ENCODE results near the gene FSTL5.

Gene FSTL5

DNA sequence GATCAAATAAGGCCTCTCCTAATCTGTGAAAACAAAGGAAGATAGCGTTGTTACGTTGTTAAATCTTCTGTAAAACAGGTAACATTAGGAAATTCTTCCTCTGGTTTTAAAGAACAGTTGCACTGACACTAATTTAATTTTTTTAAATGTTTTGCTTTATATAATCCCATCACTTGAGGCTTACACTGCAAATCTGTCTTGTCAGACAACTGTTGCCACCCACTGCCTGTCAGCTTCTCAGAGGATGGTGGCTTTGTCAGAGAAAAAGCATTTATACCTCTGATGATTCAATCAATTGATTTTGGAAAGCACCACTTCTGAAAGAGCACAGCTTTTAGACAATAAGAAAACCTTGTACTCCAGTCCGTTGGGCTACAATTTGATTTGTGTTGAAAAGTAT lies 799.1 kb downstream of the FSTL5 start:
- no peak for TF ChIP-seq ZNF565 (CRISPR knock-in tag; conservative IDR thresholded peaks at IDR 0.05; ENCODE audit: low read depth)
- ATAC-seq = no peak

DNA sequence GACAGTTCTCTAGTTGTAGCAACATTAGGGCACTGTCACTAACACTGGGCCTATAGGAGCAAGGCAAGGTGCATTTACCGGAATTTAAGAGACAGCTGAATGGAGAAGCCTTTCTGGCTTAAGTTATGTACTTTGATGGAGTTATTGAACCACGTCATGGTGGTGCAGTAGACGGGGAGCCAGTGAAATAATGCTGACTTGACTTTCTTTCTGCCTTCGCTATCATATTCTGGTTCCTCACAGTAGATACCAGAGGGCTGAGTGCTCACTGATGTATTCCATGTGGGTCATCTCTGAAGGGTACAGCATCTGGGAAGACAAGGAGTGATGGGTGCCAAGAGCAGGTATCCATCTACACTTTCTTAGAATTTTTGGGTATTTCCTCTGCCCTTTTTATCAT lies 802.8 kb downstream of the FSTL5 start:
- no peak for ATAC-seq
- TF ChIP-seq CSDC2 (CRISPR knock-in tag; IDR thresholded peaks at IDR 0.05) (no peak), ZFP3 (CRISPR knock-in tag; IDR thresholded peaks at IDR 0.05) (no peak), ARNTL (CRISPR knock-in tag; IDR thresholded peaks at IDR 0.05; ENCODE audit: borderline replicate concordance, low read depth) (no peak), PPARA (CRISPR knock-in tag; IDR thresholded peaks at IDR 0.05; ENCODE audit: borderline replicate concordance) (no peak), ZNF565 (CRISPR knock-in tag; conservative IDR thresholded peaks at IDR 0.05; ENCODE audit: low read depth) (no peak), TCF4 (CRISPR knock-in tag; IDR thresholded peaks at IDR 0.05; ENCODE audit: borderline replicate concordance) (no peak), OSR1 (CRISPR knock-in tag; IDR thresholded peaks at IDR 0.05) (no peak), ZNF70 (CRISPR knock-in tag; IDR thresholded peaks at IDR 0.05) (no peak), ZNF8 (CRISPR knock-in tag; IDR thresholded peaks at IDR 0.05) (no peak), BACH2 (CRISPR knock-in tag; IDR thresholded peaks at IDR 0.05; ENCODE audit: borderline replicate concordance) (no peak), TOX (CRISPR knock-in tag; IDR thresholded peaks at IDR 0.05; ENCODE audit: borderline replicate concordance) (no peak), ESRRG (CRISPR knock-in tag; IDR thresholded peaks at IDR 0.05) (no peak), ZC3H10 (CRISPR knock-in tag; IDR thresholded peaks at IDR 0.05) (no peak), GLIS3 (CRISPR knock-in tag; IDR thresholded peaks at IDR 0.05) (no peak), SNAI2 (CRISPR knock-in tag; IDR thresholded peaks at IDR 0.05) (no peak)
- TF ChIP-seq, protein P1, sequence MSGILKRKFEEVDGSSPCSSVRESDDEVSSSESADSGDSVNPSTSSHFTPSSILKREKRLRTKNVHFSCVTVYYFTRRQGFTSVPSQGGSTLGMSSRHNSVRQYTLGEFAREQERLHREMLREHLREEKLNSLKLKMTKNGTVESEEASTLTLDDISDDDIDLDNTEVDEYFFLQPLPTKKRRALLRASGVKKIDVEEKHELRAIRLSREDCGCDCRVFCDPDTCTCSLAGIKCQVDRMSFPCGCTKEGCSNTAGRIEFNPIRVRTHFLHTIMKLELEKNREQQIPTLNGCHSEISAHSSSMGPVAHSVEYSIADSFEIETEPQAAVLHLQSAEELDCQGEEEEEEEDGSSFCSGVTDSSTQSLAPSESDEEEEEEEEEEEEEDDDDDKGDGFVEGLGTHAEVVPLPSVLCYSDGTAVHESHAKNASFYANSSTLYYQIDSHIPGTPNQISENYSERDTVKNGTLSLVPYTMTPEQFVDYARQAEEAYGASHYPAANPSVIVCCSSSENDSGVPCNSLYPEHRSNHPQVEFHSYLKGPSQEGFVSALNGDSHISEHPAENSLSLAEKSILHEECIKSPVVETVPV (CRISPR knock-in tag; IDR thresholded peaks at IDR 0.05) = no peak
- TF ChIP-seq, protein P2, sequence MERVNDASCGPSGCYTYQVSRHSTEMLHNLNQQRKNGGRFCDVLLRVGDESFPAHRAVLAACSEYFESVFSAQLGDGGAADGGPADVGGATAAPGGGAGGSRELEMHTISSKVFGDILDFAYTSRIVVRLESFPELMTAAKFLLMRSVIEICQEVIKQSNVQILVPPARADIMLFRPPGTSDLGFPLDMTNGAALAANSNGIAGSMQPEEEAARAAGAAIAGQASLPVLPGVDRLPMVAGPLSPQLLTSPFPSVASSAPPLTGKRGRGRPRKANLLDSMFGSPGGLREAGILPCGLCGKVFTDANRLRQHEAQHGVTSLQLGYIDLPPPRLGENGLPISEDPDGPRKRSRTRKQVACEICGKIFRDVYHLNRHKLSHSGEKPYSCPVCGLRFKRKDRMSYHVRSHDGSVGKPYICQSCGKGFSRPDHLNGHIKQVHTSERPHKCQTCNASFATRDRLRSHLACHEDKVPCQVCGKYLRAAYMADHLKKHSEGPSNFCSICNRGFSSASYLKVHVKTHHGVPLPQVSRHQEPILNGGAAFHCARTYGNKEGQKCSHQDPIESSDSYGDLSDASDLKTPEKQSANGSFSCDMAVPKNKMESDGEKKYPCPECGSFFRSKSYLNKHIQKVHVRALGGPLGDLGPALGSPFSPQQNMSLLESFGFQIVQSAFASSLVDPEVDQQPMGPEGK (CRISPR knock-in tag; IDR thresholded peaks at IDR 0.05; ENCODE audit: borderline replicate concordance) = no peak
- TF ChIP-seq, protein P3, sequence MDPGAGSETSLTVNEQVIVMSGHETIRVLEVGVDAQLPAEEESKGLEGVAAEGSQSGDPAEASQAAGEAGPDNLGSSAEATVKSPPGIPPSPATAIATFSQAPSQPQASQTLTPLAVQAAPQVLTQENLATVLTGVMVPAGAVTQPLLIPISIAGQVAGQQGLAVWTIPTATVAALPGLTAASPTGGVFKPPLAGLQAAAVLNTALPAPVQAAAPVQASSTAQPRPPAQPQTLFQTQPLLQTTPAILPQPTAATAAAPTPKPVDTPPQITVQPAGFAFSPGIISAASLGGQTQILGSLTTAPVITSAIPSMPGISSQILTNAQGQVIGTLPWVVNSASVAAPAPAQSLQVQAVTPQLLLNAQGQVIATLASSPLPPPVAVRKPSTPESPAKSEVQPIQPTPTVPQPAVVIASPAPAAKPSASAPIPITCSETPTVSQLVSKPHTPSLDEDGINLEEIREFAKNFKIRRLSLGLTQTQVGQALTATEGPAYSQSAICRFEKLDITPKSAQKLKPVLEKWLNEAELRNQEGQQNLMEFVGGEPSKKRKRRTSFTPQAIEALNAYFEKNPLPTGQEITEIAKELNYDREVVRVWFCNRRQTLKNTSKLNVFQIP (CRISPR knock-in tag; IDR thresholded peaks at IDR 0.05; ENCODE audit: borderline replicate concordance, low read depth) = no peak

DNA sequence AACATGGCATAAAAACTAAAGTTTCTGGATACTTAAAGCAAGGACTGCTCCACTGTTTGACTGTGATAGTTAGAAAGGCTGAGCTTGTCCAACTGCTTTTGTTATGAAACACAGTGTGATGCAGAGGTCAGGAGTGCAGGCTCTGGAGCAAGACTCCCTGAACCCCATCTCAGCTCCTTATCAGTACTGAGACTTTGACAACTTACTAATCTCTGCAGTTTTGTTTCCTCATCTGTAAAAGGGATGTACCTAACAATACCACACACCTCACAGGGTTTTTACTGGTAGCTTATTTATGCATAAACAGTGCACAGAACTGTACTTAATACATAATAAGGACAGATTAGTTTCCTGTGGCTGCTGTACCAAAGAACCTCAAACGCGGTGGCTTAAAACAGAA lies 804.3 kb downstream of the FSTL5 start:
- ATAC-seq = no peak
- no peak for TF ChIP-seq GLIS3 (CRISPR knock-in tag; IDR thresholded peaks at IDR 0.05)
- TF ChIP-seq ZNF8 (CRISPR knock-in tag; IDR thresholded peaks at IDR 0.05) = no peak

DNA sequence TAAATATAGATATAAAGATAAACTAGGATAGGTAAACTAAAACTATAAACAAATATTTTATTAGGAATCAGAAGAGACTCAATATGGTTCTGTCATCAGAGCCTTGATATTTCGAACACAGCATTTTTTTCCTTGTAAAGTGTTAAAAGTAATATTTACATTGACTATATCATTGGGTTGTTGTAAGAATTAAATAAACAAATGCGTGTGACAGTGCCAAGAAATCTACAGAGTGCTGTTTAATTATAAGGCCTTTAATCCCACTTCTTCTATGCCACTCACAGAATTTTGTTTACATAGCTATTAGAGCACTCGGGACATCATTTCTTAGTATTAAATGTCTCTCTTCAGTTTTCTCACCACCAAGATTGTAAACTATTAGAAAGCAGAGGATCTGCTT lies 807.4 kb downstream of the FSTL5 start:
- TF ChIP-seq CSDC2 (CRISPR knock-in tag; IDR thresholded peaks at IDR 0.05) (no peak), TCF4 (CRISPR knock-in tag; IDR thresholded peaks at IDR 0.05; ENCODE audit: borderline replicate concordance) (no peak), BACH2 (CRISPR knock-in tag; IDR thresholded peaks at IDR 0.05; ENCODE audit: borderline replicate concordance) (no peak), TOX (CRISPR knock-in tag; IDR thresholded peaks at IDR 0.05; ENCODE audit: borderline replicate concordance) (no peak), OSR1 (CRISPR knock-in tag; IDR thresholded peaks at IDR 0.05) (no peak), ZNF8 (CRISPR knock-in tag; IDR thresholded peaks at IDR 0.05) (no peak)
- TF ChIP-seq, protein P4, sequence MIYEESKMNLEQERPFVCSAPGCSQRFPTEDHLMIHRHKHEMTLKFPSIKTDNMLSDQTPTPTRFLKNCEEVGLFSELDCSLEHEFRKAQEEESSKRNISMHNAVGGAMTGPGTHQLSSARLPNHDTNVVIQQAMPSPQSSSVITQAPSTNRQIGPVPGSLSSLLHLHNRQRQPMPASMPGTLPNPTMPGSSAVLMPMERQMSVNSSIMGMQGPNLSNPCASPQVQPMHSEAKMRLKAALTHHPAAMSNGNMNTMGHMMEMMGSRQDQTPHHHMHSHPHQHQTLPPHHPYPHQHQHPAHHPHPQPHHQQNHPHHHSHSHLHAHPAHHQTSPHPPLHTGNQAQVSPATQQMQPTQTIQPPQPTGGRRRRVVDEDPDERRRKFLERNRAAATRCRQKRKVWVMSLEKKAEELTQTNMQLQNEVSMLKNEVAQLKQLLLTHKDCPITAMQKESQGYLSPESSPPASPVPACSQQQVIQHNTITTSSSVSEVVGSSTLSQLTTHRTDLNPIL (CRISPR knock-in tag; IDR thresholded peaks at IDR 0.05; ENCODE audit: low read depth) = no peak
- TF ChIP-seq, protein P3 (CRISPR knock-in tag; IDR thresholded peaks at IDR 0.05; ENCODE audit: borderline replicate concordance, low read depth) = no peak
- ATAC-seq = no peak

All from SK-N-SH treated with all-trans-retinoic acid at 6 μM for 48 hours (cell line).